Caco-2 (cell line): ENCODE measurements around the gene FAM107B. TPM values are rescaled to one million over a fixed set of nuclear protein-coding genes. Genes with fewer than 3 reads are reported as not detected.

Experiments used
- BruUV-seq: library from RNA; stranded (reverse); fragments of 400-500 nt; replicated peaks from 2 replicates; lab custom pipeline; 2021; lab: Mats Ljungman, UMichigan
- CTCF ChIA-PET: fragments of 300-600 bp; sonication (Branson Sonifier 250); formaldehyde crosslinking; loops from one replicate; lab custom pipeline; 2022; ENCODE audit warnings: antibody characterized with exemption; lab: Charles Lee
- POLR2A ChIA-PET: fragments of 300-600 bp; sonication (Branson Sonifier 250); formaldehyde crosslinking; loops from one replicate; lab custom pipeline; 2022; ENCODE audit warnings: antibody characterized with exemption; lab: Charles Lee
- DNase-seq, 2 experiments: peaks; one replicate each; pipeline versions ENCODE4 v3.0.0 to v3.0.0-alpha.2; 2020 to 2022
- H3K27me3 ChIP-seq: replicated peaks from 2 replicates; pipeline ENCODE4 v1.6.0; 2011; ENCODE audit warnings: low read length; ENCODE audit not compliant: control insufficient read depth, insufficient read depth
- H3K36me3 ChIP-seq: 2 replicates; pipeline ENCODE4 v1.5.1; 2011; ENCODE audit warnings: low read length; ENCODE audit not compliant: control insufficient read depth, insufficient read depth
- H3K4me1 ChIP-seq: fragments of 250-450 bp; sonication (Bioruptor Pico); 2 replicates; pipeline ENCODE4 v1.5.1; 2020; ENCODE audit warnings: mild to moderate bottlenecking
- H3K4me3 ChIP-seq: 2 replicates; pipeline ENCODE4 v1.5.1; 2011; ENCODE audit warnings: low read depth, mild to moderate bottlenecking, control low read depth, low read length
- H3K9me3 ChIP-seq: fragments of 250-450 bp; sonication (Bioruptor Pico); 2 replicates; pipeline ENCODE4 v1.5.1; 2020; ENCODE audit warnings: mild to moderate bottlenecking, moderate library complexity
- H3K27ac Mint-ChIP-seq: one replicate; pipeline ENCODE4 v1.8.0; 2022; ENCODE audit warnings: mixed read lengths; ENCODE audit not compliant: unreplicated experiment
- H3K27me3 Mint-ChIP-seq: one replicate; pipeline ENCODE4 v1.8.0; 2022; ENCODE audit warnings: mixed read lengths; ENCODE audit not compliant: insufficient read depth, unreplicated experiment
- H3K36me3 Mint-ChIP-seq: one replicate; pipeline ENCODE4 v1.8.0; 2022; ENCODE audit warnings: mild to moderate bottlenecking, mixed read lengths; ENCODE audit not compliant: insufficient read depth, unreplicated experiment
- H3K4me1 Mint-ChIP-seq: one replicate; pipeline ENCODE4 v1.8.0; 2022; ENCODE audit warnings: low read depth, mixed read lengths; ENCODE audit not compliant: unreplicated experiment
- H3K4me3 Mint-ChIP-seq: one replicate; pipeline ENCODE4 v1.8.0; 2022; ENCODE audit warnings: mild to moderate bottlenecking, moderate library complexity, mixed read lengths; ENCODE audit not compliant: unreplicated experiment
- H3K9me3 Mint-ChIP-seq: one replicate; pipeline ENCODE4 v1.8.0; 2022; ENCODE audit warnings: mixed read lengths; ENCODE audit not compliant: unreplicated experiment
- intact Hi-C: fragments of 100-400 bp; cut with micrococcal nuclease; formaldehyde crosslinking; loops from one replicate; pipeline ENCODE4 v1.10.0; 2022; ENCODE audit not compliant: unreplicated experiment
- total RNA-seq: library from RNA; stranded (reverse); gene quantifications from 2 replicates; pipeline ENCODE4 v1.2.3, GENCODE V29; 2022
- TF ChIP-seq, protein P1 (sequence below), 2 experiments: fragments of 200-600 bp in 1 of 2; IDR thresholded peaks; 1 replicate in 1 of 2; 2 replicates in 1 of 2; pipeline versions ENCODE4 v1.5.1 to v1.8.0; 2011 to 2022; ENCODE audit warnings: antibody characterized with exemption in 1 of 2, control low read depth in 1 of 2, inconsistent platforms in 1 of 2, low read depth in 1 of 2, low read length in 1 of 2, mild to moderate bottlenecking in 1 of 2, moderate library complexity in 1 of 2; ENCODE audit not compliant: insufficient read depth in 1 of 2, severe bottlenecking in 1 of 2, unreplicated experiment in 1 of 2

Gene FAM107B
- total RNA-seq, 1 experiment from 2014 or later: 206 TPM

DNA sequence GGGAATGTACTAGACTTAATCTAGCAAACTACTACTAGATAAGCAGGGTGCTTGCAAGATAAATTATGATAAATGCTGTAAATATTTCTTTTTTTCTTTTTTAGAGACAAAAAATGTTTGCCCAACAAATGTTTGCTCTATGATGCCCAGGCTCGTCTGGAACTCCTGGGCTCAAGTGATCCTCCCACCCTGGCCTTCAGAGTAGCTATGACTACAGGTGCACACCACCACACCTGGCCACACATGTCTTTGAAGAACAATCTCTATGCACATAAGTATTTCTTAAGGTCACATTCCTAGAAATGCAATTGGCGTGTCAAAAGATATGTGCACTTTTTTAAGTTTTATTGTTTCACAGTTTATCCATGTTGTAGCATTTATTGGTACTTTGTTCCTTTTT is 264.4 kb downstream of the FAM107B start:
- Histone ChIP-seq H3K4me3 (no peak overlapping the region), H3K27me3 (no peaks in the 10 kb centered on the region), H3K9me3 (peaks cover 11% of the 10 kb centered on the region), H3K4me1 (0 out of 2 replicates have a peak, but pooled peaks cover 4% of the 10 kb centered on the region), H3K36me3 (peaks cover 5% of the 10 kb centered on the region; the same call in 1 of the 2 replicates)
- no TSS peak for BruUV-seq
- TF ChIP-seq, protein P1, sequence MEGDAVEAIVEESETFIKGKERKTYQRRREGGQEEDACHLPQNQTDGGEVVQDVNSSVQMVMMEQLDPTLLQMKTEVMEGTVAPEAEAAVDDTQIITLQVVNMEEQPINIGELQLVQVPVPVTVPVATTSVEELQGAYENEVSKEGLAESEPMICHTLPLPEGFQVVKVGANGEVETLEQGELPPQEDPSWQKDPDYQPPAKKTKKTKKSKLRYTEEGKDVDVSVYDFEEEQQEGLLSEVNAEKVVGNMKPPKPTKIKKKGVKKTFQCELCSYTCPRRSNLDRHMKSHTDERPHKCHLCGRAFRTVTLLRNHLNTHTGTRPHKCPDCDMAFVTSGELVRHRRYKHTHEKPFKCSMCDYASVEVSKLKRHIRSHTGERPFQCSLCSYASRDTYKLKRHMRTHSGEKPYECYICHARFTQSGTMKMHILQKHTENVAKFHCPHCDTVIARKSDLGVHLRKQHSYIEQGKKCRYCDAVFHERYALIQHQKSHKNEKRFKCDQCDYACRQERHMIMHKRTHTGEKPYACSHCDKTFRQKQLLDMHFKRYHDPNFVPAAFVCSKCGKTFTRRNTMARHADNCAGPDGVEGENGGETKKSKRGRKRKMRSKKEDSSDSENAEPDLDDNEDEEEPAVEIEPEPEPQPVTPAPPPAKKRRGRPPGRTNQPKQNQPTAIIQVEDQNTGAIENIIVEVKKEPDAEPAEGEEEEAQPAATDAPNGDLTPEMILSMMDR (IDR thresholded peaks at IDR 0.05; ENCODE audit: insufficient read depth in 1 of 2, low read depth in 1 of 2, low read length in 1 of 2, severe bottlenecking in 1 of 2, unreplicated experiment in 1 of 2): no peak
- peaks cover 62% of the 10 kb centered on the region for H3K36me3 Mint-ChIP-seq
- H3K9me3 Mint-ChIP-seq: no peaks in the 10 kb centered on the region
- no peaks in the 10 kb centered on the region for H3K4me1 Mint-ChIP-seq
- POLR2A ChIA-PET: no interaction called here
- CTCF ChIA-PET: interaction anchor here (0.5 kb wide), 1 partner anchor 14 kb away, joined by 3 read pairs; no protein-coding TSS in a partner anchor
- H3K4me3 Mint-ChIP-seq: no peak overlapping the region
- DNase-seq: peak; percentile 64 to 70
- H3K27ac Mint-ChIP-seq: no peak overlapping the region
- no peaks in the 10 kb centered on the region for H3K27me3 Mint-ChIP-seq
- intact Hi-C loops: loop anchor here (1.0 kb wide), 1 partner anchor 8 kb away; no protein-coding TSS in a partner anchor

DNA sequence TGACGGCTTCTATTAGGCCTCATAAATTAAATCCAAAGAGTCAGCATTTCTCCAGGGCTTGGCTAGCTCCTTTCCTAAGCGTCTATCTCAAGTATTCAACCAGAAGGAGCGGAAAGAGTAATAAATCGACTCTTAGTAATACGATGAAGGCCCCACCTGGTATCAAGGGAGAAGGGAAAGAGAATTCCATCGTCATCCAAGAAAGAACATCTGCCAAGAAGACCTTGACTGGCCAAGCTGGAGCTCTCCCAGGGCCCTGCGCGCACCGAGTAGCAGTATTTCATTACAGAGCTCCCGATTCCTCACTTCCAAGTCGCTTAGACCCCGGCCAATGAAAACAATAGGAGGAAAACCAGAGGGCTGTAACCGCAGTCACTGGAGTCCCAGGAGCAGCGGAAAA is 266.0 kb downstream of the FAM107B start:
- Histone ChIP-seq H3K4me3 (no peak overlapping the region), H3K27me3 (no peaks in the 10 kb centered on the region), H3K9me3 (peaks cover 11% of the 10 kb centered on the region), H3K36me3 (peaks cover 5% of the 10 kb centered on the region; the same call in 1 of the 2 replicates), H3K4me1 (0 out of 2 replicates have a peak, but pooled peaks cover 4% of the 10 kb centered on the region)
- intact Hi-C loops: no loop called here
- no peak for DNase-seq
- ChIA-PET CTCF (interaction anchor here (0.9 to 1.6 kb wide), 2 partner anchors 9 to 28 kb away, joined by 3 to 6 read pairs; no protein-coding TSS in a partner anchor), POLR2A (no interaction called here)
- Mint-ChIP-seq H3K27ac (no peak overlapping the region), H3K27me3 (no peaks in the 10 kb centered on the region), H3K4me3 (no peak overlapping the region), H3K4me1 (no peaks in the 10 kb centered on the region), H3K9me3 (no peaks in the 10 kb centered on the region), H3K36me3 (peaks cover 62% of the 10 kb centered on the region)
- BruUV-seq: no TSS peak
- TF ChIP-seq, protein P1 (IDR thresholded peaks at IDR 0.05; ENCODE audit: insufficient read depth in 1 of 2, low read depth in 1 of 2, low read length in 1 of 2, severe bottlenecking in 1 of 2, unreplicated experiment in 1 of 2): no peak

DNA sequence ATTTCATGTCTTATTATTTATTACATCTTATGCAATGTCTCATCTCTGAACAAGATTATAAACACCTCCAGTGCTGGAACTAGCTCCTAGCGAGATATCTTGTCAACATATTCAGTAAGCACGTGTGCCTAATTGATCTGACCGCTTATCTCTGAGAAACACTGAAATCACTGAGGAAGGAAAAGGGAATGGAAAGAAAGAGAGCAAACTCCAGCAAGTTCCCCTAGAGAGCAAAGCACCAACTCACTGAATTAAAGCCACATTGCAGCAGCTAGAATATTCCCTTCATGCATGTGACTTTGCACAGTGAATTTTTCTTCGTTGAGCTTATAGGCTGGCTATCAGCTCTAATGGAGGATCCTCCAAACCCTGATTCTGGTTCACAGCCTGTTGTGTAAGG is 266.9 kb downstream of the FAM107B start:
- H3K27me3 ChIP-seq: no peaks in the 10 kb centered on the region
- Mint-ChIP-seq H3K27me3 (no peaks in the 10 kb centered on the region), H3K36me3 (peaks cover 55% of the 10 kb centered on the region), H3K4me3 (no peak overlapping the region), H3K9me3 (no peaks in the 10 kb centered on the region), H3K4me1 (no peaks in the 10 kb centered on the region), H3K27ac (no peak overlapping the region)
- intact Hi-C loops: no loop called here
- TF ChIP-seq, protein P1 (IDR thresholded peaks at IDR 0.05; ENCODE audit: insufficient read depth in 1 of 2, low read depth in 1 of 2, low read length in 1 of 2, severe bottlenecking in 1 of 2, unreplicated experiment in 1 of 2): no peak
- peaks cover 4% of the 10 kb centered on the region; the same call in 1 of the 2 replicates for H3K36me3 ChIP-seq
- BruUV-seq: no TSS peak
- no peak overlapping the region for H3K4me3 ChIP-seq
- H3K4me1 ChIP-seq: 0 out of 2 replicates have a peak, but pooled peaks cover 4% of the 10 kb centered on the region
- H3K9me3 ChIP-seq: peaks cover 11% of the 10 kb centered on the region
- no peak for DNase-seq
- ChIA-PET POLR2A (no interaction called here), CTCF (interaction anchor here (1.6 kb wide), 1 partner anchor 29 kb away, joined by 6 read pairs; no protein-coding TSS in a partner anchor)
